HUES64 (cell line): Measurements from ENCODE around the gene MCM8.

ENCODE experiments used
- H3K27ac ChIP-seq: 2 replicates; pipeline ENCODE4 v1.7.0; 2013; ENCODE audit warnings: low read depth, low read length, inconsistent platforms
- H3K27me3 ChIP-seq: 2 replicates; pipeline ENCODE4 v1.6.1; 2013; ENCODE audit warnings: mild to moderate bottlenecking, low read length; ENCODE audit not compliant: insufficient read depth
- H3K36me3 ChIP-seq: 2 replicates; pipeline ENCODE4 v1.6.1; 2013; ENCODE audit warnings: mild to moderate bottlenecking, low read length; ENCODE audit not compliant: insufficient read depth
- H3K4me1 ChIP-seq: 2 replicates; pipeline ENCODE4 v1.6.1; 2013; ENCODE audit warnings: mild to moderate bottlenecking, low read length, moderate library complexity; ENCODE audit not compliant: insufficient read depth
- H3K4me3 ChIP-seq: 2 replicates; pipeline ENCODE4 v1.5.1; 2013; ENCODE audit warnings: mild to moderate bottlenecking, low read length, moderate library complexity
- H3K9ac ChIP-seq: 2 replicates; pipeline ENCODE4 v1.6.1; 2013; ENCODE audit warnings: mild to moderate bottlenecking, low read depth, low read length
- H3K9me3 ChIP-seq: 2 replicates; pipeline ENCODE4 v1.6.1; 2013; ENCODE audit warnings: low read depth, low read length; ENCODE audit not compliant: insufficient read depth
- WGBS: fragments of 150-250, 120-280 bp; methylation state at CpG from one replicate; pipeline ENCODE4 v1.1.7; 2013; ENCODE audit warnings: missing lambda C conversion rate; 5-methylcytosine and 5-hydroxymethylcytosine counted together

Gene MCM8

DNA sequence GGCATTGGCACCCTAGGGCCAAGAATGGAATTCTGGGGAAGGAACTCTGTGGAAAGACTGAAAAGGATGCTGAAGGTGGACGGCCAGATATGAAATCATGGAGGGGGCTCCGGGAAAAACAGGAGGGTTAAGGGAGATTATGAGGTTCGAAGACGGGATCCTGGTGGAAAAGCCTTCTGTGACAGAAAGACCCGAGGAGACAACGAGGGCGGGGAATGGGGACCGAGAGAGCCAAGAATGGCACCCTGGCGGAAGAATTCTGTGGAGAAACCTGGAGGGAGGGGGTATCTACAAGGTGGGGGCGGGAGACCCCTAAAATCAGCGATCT lies 545 bp upstream of the MCM8 start:
- Histone ChIP-seq H3K4me3 (peak overlapping the region; percentile 96), H3K4me1 (peaks cover 13% of the 10 kb centered on the region; the same call in 1 of the 2 replicates), H3K27me3 (no peaks in the 10 kb centered on the region), H3K9me3 (no peaks in the 10 kb centered on the region), H3K27ac (peak overlapping the region; percentile 36; the same call in 1 of the 2 replicates), H3K9ac (peak overlapping the region; percentile 86), H3K36me3 (peaks cover 65% of the 10 kb centered on the region)
- 1% methylated on average over 11 of the region's 11 CpGs for WGBS

DNA sequence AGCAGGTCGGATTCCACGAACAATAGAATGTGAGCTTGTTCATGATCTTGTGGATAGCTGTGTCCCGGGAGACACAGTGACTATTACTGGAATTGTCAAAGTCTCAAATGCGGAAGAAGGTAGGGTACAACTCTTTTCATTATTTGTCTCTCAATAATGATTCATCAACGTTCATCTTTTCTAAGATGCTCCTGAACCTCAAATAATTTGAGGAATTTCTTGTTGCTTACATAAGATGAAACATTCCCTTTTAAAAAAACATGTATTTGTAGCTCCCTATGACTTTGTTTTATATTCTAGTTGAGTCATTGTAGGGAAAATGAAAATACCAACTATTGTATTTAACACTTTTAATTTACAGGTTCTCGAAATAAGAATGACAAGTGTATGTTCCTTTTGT lies 17.0 kb downstream of the MCM8 start:
- Histone ChIP-seq H3K36me3 (peaks cover 80% of the 10 kb centered on the region), H3K27me3 (peaks cover 61% of the 10 kb centered on the region)
- WGBS: 94% methylated on average over 6 of the region's 6 CpGs

DNA sequence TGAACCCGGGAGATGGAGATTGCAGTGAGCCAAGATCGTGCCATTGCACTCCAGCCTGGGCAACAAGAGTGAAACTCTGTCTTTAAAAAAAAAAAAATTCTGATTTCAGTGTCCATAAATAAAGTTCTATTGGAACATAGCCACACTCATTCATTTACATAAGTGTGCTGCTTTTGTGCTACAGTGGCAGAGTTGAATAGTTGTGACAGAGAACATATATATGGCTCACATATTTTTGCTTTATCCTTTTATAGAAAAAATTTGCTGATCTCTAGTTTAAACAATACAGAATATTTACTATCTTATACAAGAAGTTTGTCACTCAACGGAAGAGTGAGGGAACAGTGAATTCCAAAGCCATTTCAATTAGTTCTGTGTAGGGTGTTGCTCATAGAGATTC lies 18.0 kb downstream of the MCM8 start:
- Histone ChIP-seq H3K9ac (no peak overlapping the region), H3K27ac (no peak overlapping the region), H3K27me3 (peaks cover 61% of the 10 kb centered on the region), H3K4me3 (no peak overlapping the region), H3K9me3 (no peaks in the 10 kb centered on the region), H3K4me1 (peaks cover 14% of the 10 kb centered on the region), H3K36me3 (peaks cover 82% of the 10 kb centered on the region)
- WGBS: 98% methylated on average over 3 of the region's 3 CpGs

More for the DNA sequence above, 17.0 kb downstream of the MCM8 start:
- Histone ChIP-seq H3K4me1 (peaks cover 14% of the 10 kb centered on the region), H3K27ac (no peak overlapping the region), H3K4me3 (no peak overlapping the region), H3K9me3 (no peaks in the 10 kb centered on the region), H3K9ac (no peak overlapping the region)

DNA sequence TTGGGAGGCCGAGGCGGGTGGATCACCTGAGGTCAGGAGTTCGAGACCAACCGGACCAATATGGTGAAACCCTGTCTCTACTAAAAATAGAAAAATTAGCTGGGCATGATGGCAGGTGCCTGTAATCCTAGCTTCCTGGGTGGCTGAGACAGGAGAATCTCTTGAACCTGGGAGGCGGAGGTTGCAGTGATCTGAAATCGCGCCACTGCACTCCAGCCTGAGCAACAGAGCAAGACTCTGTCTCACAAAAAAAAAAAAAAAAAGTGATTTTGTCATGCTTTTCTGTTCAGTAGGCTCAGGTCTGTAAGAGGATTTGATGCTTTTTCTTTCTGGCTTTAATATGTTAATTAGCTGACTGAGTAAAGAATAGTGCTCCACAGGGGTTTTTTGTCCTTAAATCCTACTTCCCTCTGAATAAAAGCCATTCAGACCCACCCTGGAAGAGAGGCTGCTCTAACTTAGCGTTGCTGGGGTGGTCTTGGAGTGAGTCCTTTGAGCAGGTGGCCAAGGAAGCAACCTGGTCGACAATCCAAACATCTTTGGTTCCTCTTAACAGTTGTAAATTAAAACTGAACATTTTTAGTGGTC lies 19.0 kb downstream of the MCM8 start:
- Histone ChIP-seq H3K9me3 (no peaks in the 10 kb centered on the region), H3K4me1 (peaks cover 14% of the 10 kb centered on the region), H3K27ac (no peak overlapping the region), H3K4me3 (no peak overlapping the region), H3K27me3 (peaks cover 61% of the 10 kb centered on the region), H3K36me3 (peaks cover 81% of the 10 kb centered on the region), H3K9ac (no peak overlapping the region)
- WGBS: 53% methylated on average over 8 of the region's 9 CpGs

DNA sequence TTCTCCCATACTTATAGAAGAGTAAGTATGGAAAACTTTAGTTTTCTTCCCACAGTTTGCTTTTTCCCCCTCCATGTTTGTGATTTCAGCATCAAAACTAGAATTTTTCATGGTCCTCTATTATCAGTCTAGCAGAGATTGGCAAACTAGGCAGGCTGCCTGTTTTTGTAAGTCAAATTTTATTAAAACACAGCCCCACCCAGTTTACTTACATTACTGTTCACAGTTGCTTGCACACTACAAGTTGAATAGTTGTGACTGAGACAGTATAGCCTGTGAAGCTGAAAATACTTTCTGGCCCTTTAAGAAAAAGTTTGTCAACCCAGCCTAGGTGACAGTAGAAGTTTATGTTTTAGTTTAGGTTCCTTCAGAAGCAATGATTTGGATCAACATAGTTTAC lies 19.5 kb downstream of the MCM8 start:
- Histone ChIP-seq H3K4me3 (no peak overlapping the region), H3K27me3 (peaks cover 61% of the 10 kb centered on the region), H3K9me3 (no peaks in the 10 kb centered on the region), H3K9ac (no peak overlapping the region), H3K4me1 (peaks cover 14% of the 10 kb centered on the region), H3K36me3 (peaks cover 81% of the 10 kb centered on the region), H3K27ac (no peak overlapping the region)

DNA sequence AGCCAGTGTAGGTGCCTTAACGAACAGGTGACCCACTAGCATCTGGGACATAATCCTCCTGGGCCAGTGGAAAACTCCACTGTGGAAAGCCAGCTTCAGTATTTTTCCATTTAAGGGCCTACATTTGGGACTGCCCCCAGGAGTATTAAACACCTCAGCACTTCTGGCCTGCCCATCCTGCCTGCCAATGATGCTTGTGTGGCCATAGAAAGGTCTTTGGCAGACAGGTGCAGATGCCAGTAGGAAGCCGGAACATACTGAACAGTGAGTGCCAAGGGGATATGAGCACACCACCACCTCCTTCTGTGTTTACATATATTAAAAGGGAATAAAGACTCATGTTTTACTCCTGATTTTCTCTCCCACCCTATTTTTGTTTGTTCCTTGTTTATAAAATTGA lies 19.9 kb downstream of the MCM8 start:
- 95% methylated on average over 2 of the region's 2 CpGs for WGBS
- H3K27me3 ChIP-seq: peaks cover 61% of the 10 kb centered on the region
- no peak overlapping the region for H3K9ac ChIP-seq
- no peak overlapping the region for H3K27ac ChIP-seq
- no peaks in the 10 kb centered on the region for H3K9me3 ChIP-seq
- peaks cover 14% of the 10 kb centered on the region for H3K4me1 ChIP-seq
- H3K4me3 ChIP-seq: no peak overlapping the region
- H3K36me3 ChIP-seq: peaks cover 80% of the 10 kb centered on the region

DNA sequence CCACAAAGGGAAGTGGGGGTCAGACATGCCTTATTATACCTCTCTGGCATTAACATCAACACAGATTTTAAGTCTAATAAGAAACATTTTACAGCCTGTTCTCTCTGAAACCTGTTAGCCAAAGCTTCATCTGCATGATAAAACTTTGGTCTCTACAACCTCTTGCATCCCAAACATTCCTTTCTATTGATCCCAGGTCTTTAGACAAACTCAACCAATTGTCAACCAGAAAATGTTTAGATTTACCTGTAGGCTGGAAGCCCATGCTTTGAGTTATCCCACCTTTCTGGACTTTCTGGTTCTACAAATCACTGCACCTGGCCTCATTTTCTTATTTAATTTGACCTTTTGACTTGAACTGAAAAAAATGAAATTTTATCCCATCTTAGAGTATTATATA lies 20.8 kb downstream of the MCM8 start:
- Histone ChIP-seq H3K9me3 (no peaks in the 10 kb centered on the region), H3K9ac (no peak overlapping the region), H3K36me3 (peaks cover 78% of the 10 kb centered on the region), H3K4me3 (no peak overlapping the region), H3K4me1 (peaks cover 14% of the 10 kb centered on the region), H3K27me3 (peaks cover 53% of the 10 kb centered on the region), H3K27ac (no peak overlapping the region)

DNA sequence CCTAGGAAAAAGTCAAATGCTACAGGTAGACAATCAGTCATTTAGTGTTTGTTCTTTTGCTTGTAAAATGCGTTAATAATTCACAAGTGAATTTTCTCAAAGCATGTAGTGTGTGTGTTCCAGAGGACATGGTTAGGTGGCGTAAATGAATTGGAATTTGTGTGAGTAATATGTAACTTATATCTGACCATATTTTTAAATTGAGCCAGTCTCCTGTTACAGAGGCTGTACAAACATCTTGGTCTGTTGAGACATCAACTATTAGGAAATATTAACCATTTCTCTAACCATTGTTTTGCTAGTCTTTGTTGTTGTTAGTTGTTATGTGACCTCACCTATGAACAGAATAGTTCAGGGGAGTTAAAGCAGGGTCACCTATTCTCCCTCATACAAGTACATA lies 22.7 kb downstream of the MCM8 start:
- Histone ChIP-seq H3K27ac (no peak overlapping the region), H3K27me3 (peaks cover 36% of the 10 kb centered on the region), H3K4me3 (no peak overlapping the region), H3K36me3 (peaks cover 81% of the 10 kb centered on the region), H3K4me1 (peaks cover 14% of the 10 kb centered on the region), H3K9me3 (no peaks in the 10 kb centered on the region), H3K9ac (no peak overlapping the region)
- WGBS: 96% methylated on average over 2 of the region's 2 CpGs

DNA sequence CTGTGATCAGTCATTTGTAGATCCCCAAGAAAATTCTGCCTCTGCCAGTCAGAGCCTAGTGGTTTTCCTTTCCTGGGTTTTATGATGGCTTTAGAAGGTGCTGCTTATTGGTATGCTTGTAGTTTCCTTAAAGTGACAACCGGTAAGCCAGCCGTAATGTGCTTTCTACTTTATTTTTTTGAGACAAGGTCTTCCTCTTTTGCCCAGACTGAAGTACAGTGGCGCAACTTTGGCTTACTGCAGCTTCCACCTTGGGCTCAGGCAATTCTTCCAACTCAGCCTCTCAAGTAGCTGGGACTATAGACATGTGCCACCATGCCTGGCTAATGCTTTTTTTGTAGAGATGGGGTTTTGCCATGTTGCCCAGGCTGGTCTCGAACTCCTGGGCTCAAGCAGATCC lies 23.5 kb downstream of the MCM8 start:
- Histone ChIP-seq H3K27me3 (peaks cover 28% of the 10 kb centered on the region), H3K27ac (no peak overlapping the region), H3K4me1 (peaks cover 14% of the 10 kb centered on the region), H3K9me3 (no peaks in the 10 kb centered on the region), H3K4me3 (no peak overlapping the region), H3K9ac (no peak overlapping the region), H3K36me3 (peaks cover 81% of the 10 kb centered on the region)
- WGBS: 98% methylated on average over 4 of the region's 4 CpGs

DNA sequence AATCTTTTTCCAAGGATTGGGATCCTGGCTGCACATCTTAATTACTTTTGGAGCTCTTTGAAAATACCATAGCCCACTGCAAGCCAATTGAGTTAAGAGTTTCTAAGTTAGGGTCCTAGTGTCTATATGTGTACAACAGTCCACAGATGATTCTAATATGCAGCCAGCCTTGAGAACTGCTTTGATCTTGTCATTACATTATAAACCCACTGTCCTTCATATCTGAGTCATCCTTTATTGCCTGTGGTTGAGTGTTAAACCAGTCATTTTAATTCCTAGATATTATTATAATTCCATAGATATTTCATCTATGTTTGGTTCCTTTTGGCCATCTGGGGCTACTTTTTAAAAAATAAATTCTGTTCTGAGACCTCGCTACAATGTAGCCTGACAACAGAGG lies 24.1 kb downstream of the MCM8 start:
- Histone ChIP-seq H3K4me1 (peaks cover 14% of the 10 kb centered on the region), H3K4me3 (no peak overlapping the region), H3K27me3 (peaks cover 23% of the 10 kb centered on the region), H3K27ac (no peak overlapping the region), H3K36me3 (peaks cover 86% of the 10 kb centered on the region), H3K9ac (no peak overlapping the region), H3K9me3 (no peaks in the 10 kb centered on the region)
- WGBS: 100% methylated on average over 1 of the region's 1 CpG

DNA sequence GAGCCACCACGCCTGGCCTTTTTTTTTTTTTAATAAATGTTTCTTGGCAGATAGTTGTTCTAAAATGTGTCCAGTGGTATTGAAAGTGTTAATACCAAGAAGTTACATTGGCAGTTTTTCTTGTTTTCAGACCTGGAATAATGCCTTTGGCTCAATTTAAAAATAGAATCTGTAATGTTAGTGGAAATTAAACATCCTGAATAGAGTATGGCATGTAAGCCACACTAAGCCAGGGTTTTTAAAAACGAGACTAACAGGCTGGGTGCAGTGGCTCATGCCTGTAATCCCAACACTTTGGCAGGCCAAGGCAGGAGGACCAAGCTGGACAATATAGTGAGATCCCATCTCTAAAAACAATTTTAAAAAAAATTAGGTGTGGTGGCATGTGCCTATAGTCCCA lies 25.3 kb downstream of the MCM8 start:
- Histone ChIP-seq H3K36me3 (peaks cover 91% of the 10 kb centered on the region), H3K9me3 (no peaks in the 10 kb centered on the region), H3K27me3 (peaks cover 11% of the 10 kb centered on the region), H3K4me3 (no peak overlapping the region), H3K4me1 (peaks cover 7% of the 10 kb centered on the region; the same call in 1 of the 2 replicates), H3K27ac (no peak overlapping the region), H3K9ac (no peak overlapping the region)
- WGBS: 95% methylated on average over 2 of the region's 2 CpGs

DNA sequence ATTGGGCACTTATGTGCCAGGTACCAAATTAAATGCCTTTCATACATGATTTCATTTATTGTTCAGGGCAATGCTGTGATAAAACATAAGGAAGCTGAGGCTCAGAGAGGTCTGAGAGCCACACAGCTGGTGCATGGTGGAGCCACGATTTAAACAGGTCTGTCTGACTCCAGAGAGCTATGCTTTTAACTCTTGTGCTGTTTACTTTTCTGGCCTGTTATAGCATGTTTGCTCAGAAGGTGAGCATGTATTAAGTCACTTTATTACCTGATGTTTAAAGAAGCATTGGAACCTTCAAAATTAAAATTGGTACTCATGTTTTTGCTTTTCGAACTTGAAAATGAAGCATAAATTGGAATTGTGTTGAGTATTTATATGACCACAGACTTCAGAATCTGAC lies 26.8 kb downstream of the MCM8 start:
- Histone ChIP-seq H3K27ac (no peak overlapping the region), H3K9ac (no peak overlapping the region), H3K27me3 (no peaks in the 10 kb centered on the region; the same call in 1 of the 2 replicates), H3K36me3 (peaks cover 93% of the 10 kb centered on the region), H3K9me3 (no peaks in the 10 kb centered on the region), H3K4me1 (no peaks in the 10 kb centered on the region), H3K4me3 (no peak overlapping the region)
- 87% methylated on average over 2 of the region's 2 CpGs for WGBS
